Measurements from ENCODE around the gene GPR39. TPM values are rescaled to one million over a fixed set of nuclear protein-coding genes. Genes with fewer than 3 reads are reported as not detected.

GPR39 gene
- total RNA-seq, 1 experiment from 2014 or later, result 0.50 TPM

- no peak overlapping the region for H3K18ac ChIP-seq (ENCODE audit: insufficient read length, low read depth, low read length)
- WGBS (ENCODE audit: extremely low coverage, insufficient read length, low lambda C conversion rate), result no CpG with 5 or more reads among the region's 6 CpGs
Observed at GRCh38 chr2:132439703-132440398, 23.2 kb downstream of the GPR39 start.

More at GRCh38 chr2:132439703-132440398, 23.2 kb downstream of the GPR39 start:
- no peak overlapping the region for H2BK120ac ChIP-seq (ENCODE audit: low read depth, low read length, poor library complexity, severe bottlenecking)
- H3K27me3 ChIP-seq (ENCODE audit: insufficient read depth, low read length), result no peaks in the 10 kb centered on the region
- H3K4me2 ChIP-seq (ENCODE audit: insufficient read depth, insufficient read length, low read length), result no peak overlapping the region
- H3T11ph ChIP-seq (ENCODE audit: low read length), result no peak overlapping the region
- no peaks in the 10 kb centered on the region for H4K20me1 ChIP-seq (ENCODE audit: control insufficient read depth, insufficient read depth, insufficient read length)
- H3K36me3 Mint-ChIP-seq (ENCODE audit: insufficient read depth in 1 of 3, low read depth in 3 of 3), result no peaks in the 10 kb centered on the region
- no peaks in the 10 kb centered on the region; the same call in 1 of the 2 replicates for H3K27me3 Mint-ChIP-seq (ENCODE audit: low read depth)
- H2BK15ac ChIP-seq (ENCODE audit: low read depth, low read length), result no peak overlapping the region
- no peak overlapping the region for H3K23ac ChIP-seq (ENCODE audit: insufficient read length, low read depth, low read length)
- no peaks in the 10 kb centered on the region for H3K79me1 ChIP-seq (ENCODE audit: insufficient read depth, low read depth, low read length, poor library complexity, severe bottlenecking)
- no peaks in the 10 kb centered on the region for H3K23me2 ChIP-seq (ENCODE audit: insufficient read length, low read depth, low read length, poor library complexity, severe bottlenecking)
- H2AK5ac ChIP-seq (ENCODE audit: insufficient read length, low read length), result no peak overlapping the region
- H3K9ac ChIP-seq (ENCODE audit: extremely low read depth, insufficient read length, low read length), result no peak overlapping the region
- H3K4me1 Mint-ChIP-seq, result peaks cover 22 to 28% of the 10 kb centered on the region in 2 experiments
- no peaks in the 10 kb centered on the region for H3K9me3 Mint-ChIP-seq
- H4K8ac ChIP-seq (replicated peaks; ENCODE audit: insufficient read length, low read depth, low read length), result no peak overlapping the region
- H3K56ac ChIP-seq (ENCODE audit: insufficient read length, low read depth, low read length), result no peak overlapping the region
- peaks cover 11% of the 10 kb centered on the region; the same call in 1 of the 2 replicates for H3K4me1 ChIP-seq (ENCODE audit: insufficient read depth, low read length)
- no peak for DNase-seq
- no peak overlapping the region for H2AFZ ChIP-seq (ENCODE audit: low read length)
- no peak overlapping the region for H3K4me3 Mint-ChIP-seq
- no peak overlapping the region for H2BK12ac ChIP-seq (ENCODE audit: insufficient read length, low read depth, low read length)
- TF ChIP-seq CTCF (conservative IDR thresholded peaks at IDR 0.05), result no peak; the same call in 2 of the 3 replicates
- no peak overlapping the region for H4K5ac ChIP-seq (ENCODE audit: insufficient read length, low read depth, low read length)
- H3K9me3 ChIP-seq (ENCODE audit: control insufficient read depth, low read depth, low read length), result no peaks in the 10 kb centered on the region
- H2BK20ac ChIP-seq (ENCODE audit: low read depth, low read length, poor library complexity, severe bottlenecking), result no peak overlapping the region
- no peak overlapping the region for H2BK5ac ChIP-seq (ENCODE audit: insufficient read length, low read length)
- no peak overlapping the region; a peak in 1 of 7 replicates for H3K27ac Mint-ChIP-seq
- no peak overlapping the region for H3K14ac ChIP-seq (ENCODE audit: insufficient read depth, low read length)
- no peak overlapping the region for H4K91ac ChIP-seq (ENCODE audit: insufficient read length, low read depth, low read length)
- no peak overlapping the region for H3K4ac ChIP-seq (ENCODE audit: low read depth, low read length)
- no peak overlapping the region for H3K27ac ChIP-seq (ENCODE audit: insufficient read length, low read depth, low read length)
- no peaks in the 10 kb centered on the region for H3K79me2 ChIP-seq (ENCODE audit: insufficient read depth, low read length)

All from H9 (cell line).